ENCODE data around the gene FAM53A. TPM values are rescaled to one million over a fixed set of nuclear protein-coding genes. Genes with fewer than 3 reads are reported as not detected.

The FAM53A gene
- total RNA-seq, 1 experiment from 2014 or later, result 5.2 TPM

GRCh38 chr4:1669850-1670249, 14.3 kb downstream of the FAM53A start:
- no peak for DNase-seq (ENCODE audit: low read depth)
- in situ Hi-C loops (cut with HindIII; ENCODE audit: low pct_unique_long_range_greater_than_20kb, low sequenced_read_pairs), result no loop called here

- in situ Hi-C loops (cut with HindIII; ENCODE audit: low pct_unique_long_range_greater_than_20kb, low sequenced_read_pairs), result no loop called here
- DNase-seq (ENCODE audit: low read depth), result no peak
Measured at GRCh38 chr4:1669270-1669669, 14.8 kb downstream of the FAM53A start.

GRCh38 chr4:1668488-1668840, 15.6 kb downstream of the FAM53A start:
- in situ Hi-C loops (cut with HindIII; ENCODE audit: low pct_unique_long_range_greater_than_20kb, low sequenced_read_pairs), result no loop called here
- DNase-seq (ENCODE audit: low read depth), result no peak

- DNase-seq (ENCODE audit: low read depth), result no peak
- in situ Hi-C loops (cut with HindIII; ENCODE audit: low pct_unique_long_range_greater_than_20kb, low sequenced_read_pairs), result no loop called here
Measured at GRCh38 chr4:1667273-1667672, 16.8 kb downstream of the FAM53A start.

GRCh38 chr4:1666391-1666790, 17.7 kb downstream of the FAM53A start:
- DNase-seq (ENCODE audit: low read depth), result no peak
- in situ Hi-C loops (cut with HindIII; ENCODE audit: low pct_unique_long_range_greater_than_20kb, low sequenced_read_pairs), result no loop called here

- no peak for DNase-seq (ENCODE audit: low read depth)
- in situ Hi-C loops (cut with HindIII; ENCODE audit: low pct_unique_long_range_greater_than_20kb, low sequenced_read_pairs), result no loop called here
Measured at GRCh38 chr4:1664141-1664540, 20.0 kb downstream of the FAM53A start.

- in situ Hi-C loops (cut with HindIII; ENCODE audit: low pct_unique_long_range_greater_than_20kb, low sequenced_read_pairs), result no loop called here
Measured at GRCh38 chr4:1663549-1663948, 20.6 kb downstream of the FAM53A start.

GRCh38 chr4:1661695-1662094, 22.4 kb downstream of the FAM53A start:
- in situ Hi-C loops (cut with HindIII; ENCODE audit: low pct_unique_long_range_greater_than_20kb, low sequenced_read_pairs), result no loop called here

More at GRCh38 chr4:1663549-1663948, 20.6 kb downstream of the FAM53A start:
- no peak for DNase-seq (ENCODE audit: low read depth)

GRCh38 chr4:1660948-1661677, 23.0 kb downstream of the FAM53A start:
- in situ Hi-C loops (cut with HindIII; ENCODE audit: low pct_unique_long_range_greater_than_20kb, low sequenced_read_pairs), result no loop called here
- DNase-seq (ENCODE audit: low read depth), result no peak

More at GRCh38 chr4:1661695-1662094, 22.4 kb downstream of the FAM53A start:
- no peak for DNase-seq (ENCODE audit: low read depth)

- no peak for DNase-seq (ENCODE audit: low read depth)
- in situ Hi-C loops (cut with HindIII; ENCODE audit: low pct_unique_long_range_greater_than_20kb, low sequenced_read_pairs), result no loop called here
Measured at GRCh38 chr4:1659104-1660043, 24.7 kb downstream of the FAM53A start.

GRCh38 chr4:1658581-1658980, 25.5 kb downstream of the FAM53A start:
- DNase-seq (ENCODE audit: low read depth), result no peak
- in situ Hi-C loops (cut with HindIII; ENCODE audit: low pct_unique_long_range_greater_than_20kb, low sequenced_read_pairs), result no loop called here

- in situ Hi-C loops (cut with HindIII; ENCODE audit: low pct_unique_long_range_greater_than_20kb, low sequenced_read_pairs), result no loop called here
- DNase-seq (ENCODE audit: low read depth), result no peak
Measured at GRCh38 chr4:1658146-1658545, 26.0 kb downstream of the FAM53A start.

GRCh38 chr4:1656986-1657385, 27.1 kb downstream of the FAM53A start:
- no peak for DNase-seq (ENCODE audit: low read depth)

GRCh38 chr4:1656132-1656531, 28.0 kb downstream of the FAM53A start:
- no peak for DNase-seq (ENCODE audit: low read depth)
- in situ Hi-C loops (cut with HindIII; ENCODE audit: low pct_unique_long_range_greater_than_20kb, low sequenced_read_pairs), result no loop called here

More at GRCh38 chr4:1656986-1657385, 27.1 kb downstream of the FAM53A start:
- in situ Hi-C loops (cut with HindIII; ENCODE audit: low pct_unique_long_range_greater_than_20kb, low sequenced_read_pairs), result no loop called here

GRCh38 chr4:1655676-1656075, 28.4 kb downstream of the FAM53A start:
- no peak for DNase-seq (ENCODE audit: low read depth)
- in situ Hi-C loops (cut with HindIII; ENCODE audit: low pct_unique_long_range_greater_than_20kb, low sequenced_read_pairs), result no loop called here

- in situ Hi-C loops (cut with HindIII; ENCODE audit: low pct_unique_long_range_greater_than_20kb, low sequenced_read_pairs), result no loop called here
- DNase-seq (ENCODE audit: low read depth), result no peak
Measured at GRCh38 chr4:1655081-1655480, 29.0 kb downstream of the FAM53A start.

- DNase-seq (ENCODE audit: low read depth), result no peak
- in situ Hi-C loops (cut with HindIII; ENCODE audit: low pct_unique_long_range_greater_than_20kb, low sequenced_read_pairs), result no loop called here
Measured at GRCh38 chr4:1654216-1654955, 29.7 kb downstream of the FAM53A start.

GRCh38 chr4:1653776-1654175, 30.3 kb downstream of the FAM53A start:
- in situ Hi-C loops (cut with HindIII; ENCODE audit: low pct_unique_long_range_greater_than_20kb, low sequenced_read_pairs), result no loop called here
- no peak for DNase-seq (ENCODE audit: low read depth)

GRCh38 chr4:1652088-1652487, 32.0 kb downstream of the FAM53A start:
- in situ Hi-C loops (cut with HindIII; ENCODE audit: low pct_unique_long_range_greater_than_20kb, low sequenced_read_pairs), result no loop called here
- no peak for DNase-seq (ENCODE audit: low read depth)
